GM08714 (cell line): ENCODE measurements around the gene XPR1.

Experiments
- H3K4me3 ChIP-seq: fragments of 200-500 bp; sonication (Bioruptor generic); 2 replicates; pipeline ENCODE4 v1.5.1; 2014; ENCODE audit warnings: mild to moderate bottlenecking, low read length, inconsistent platforms
- ZNF274 ChIP-seq: IDR thresholded peaks from 2 replicates; pipeline ENCODE4 v1.6.1; 2012; ENCODE audit warnings: mild to moderate bottlenecking, low read depth, low read length

The XPR1 gene

DNA sequence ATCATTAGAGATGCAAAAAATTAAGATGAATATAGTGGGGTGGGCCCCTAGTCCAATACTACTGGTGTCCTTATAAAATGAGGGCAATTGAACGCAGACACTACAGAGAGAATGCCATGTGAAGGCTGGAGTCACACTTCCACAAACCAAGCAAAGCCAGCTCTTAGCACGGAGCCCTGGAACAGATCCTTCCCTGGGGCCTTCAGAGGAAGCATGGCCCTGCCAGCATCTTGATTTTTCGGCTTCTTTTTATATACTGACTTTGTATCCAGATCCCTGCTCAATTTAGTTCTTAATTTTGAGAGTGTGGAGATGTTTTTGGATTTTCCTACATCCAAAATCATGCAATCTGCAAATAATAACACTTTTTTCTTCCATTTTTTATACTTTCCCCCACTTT, 270.7 kb downstream of the XPR1 start:
- no peak for TF ChIP-seq ZNF274
- H3K4me3 ChIP-seq: no peak overlapping the region

DNA sequence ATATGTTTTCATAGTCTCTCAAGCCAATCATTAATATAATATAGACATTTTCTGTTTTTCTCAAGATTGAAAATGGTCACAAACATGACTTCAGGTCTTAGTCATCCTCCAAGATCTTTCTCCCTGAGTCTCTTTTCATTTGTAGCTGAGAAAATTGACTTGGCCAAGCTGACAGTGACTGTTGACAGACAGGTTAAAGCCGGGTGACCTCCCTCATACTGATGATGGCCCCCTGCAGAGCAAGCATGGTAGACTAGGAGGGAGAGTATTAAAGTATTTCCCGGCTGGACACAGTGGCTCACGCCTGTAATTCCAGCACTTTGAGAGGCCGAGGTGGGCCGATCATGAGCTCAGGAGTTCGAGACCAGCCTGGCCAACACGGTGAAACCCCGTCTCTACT, 274.1 kb downstream of the XPR1 start:
- H3K4me3 ChIP-seq: no peak overlapping the region
- TF ChIP-seq ZNF274: no peak

DNA sequence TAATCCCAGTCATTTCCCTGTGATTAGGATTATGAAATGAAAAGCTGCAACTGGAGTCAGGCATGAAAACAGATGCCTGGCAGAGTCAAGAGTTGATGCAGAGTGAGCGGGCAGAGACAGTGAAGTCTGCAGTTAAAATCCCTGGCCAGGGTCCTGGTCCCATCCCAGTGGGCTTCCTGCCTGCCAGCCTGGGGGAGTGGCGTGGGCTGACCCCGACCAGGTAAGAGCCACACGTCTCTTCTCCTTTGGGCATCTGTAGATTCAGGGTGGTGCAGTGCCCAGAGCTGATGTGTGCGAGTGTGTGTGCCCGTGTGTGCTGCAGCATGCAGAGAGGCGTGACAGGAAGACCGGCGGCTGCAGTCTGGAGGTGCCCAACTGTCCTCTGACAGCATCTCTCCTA, 274.7 kb downstream of the XPR1 start:
- TF ChIP-seq ZNF274: no peak
- H3K4me3 ChIP-seq: no peak overlapping the region

DNA sequence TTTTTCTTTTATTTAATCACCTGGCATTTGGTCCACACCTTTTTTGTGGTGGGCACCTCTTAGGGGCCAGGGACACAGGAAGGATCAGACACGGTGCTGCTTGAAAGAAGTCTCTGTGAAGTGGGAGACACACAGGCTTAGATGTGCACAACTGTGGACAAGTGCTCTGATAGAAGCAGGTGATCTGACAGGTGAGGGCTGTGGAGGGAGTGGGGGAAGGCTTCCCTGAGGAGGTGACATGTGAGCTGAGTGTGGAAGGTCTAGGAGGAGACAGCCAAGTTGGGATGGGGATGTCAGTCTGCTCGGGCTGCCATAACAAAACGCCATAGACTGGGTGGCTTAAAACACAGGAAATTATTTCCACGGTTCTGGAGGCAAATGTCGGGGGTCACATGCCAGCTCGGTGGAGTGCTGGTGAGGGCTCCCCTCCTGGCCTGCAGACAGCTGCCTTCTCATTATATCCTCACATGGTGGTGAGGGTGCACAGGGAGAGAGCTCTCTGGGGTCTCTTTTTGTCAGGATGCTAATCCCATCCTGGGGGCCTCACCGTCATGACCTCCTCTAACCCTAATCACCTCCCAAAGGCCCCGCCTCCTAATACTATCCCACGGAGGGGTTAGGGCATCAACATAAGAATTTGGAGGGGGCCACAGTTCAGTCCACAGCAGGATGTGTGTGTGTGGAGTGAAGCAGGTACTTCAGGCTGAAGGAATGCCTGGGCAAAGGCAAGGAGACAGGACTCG, 275.7 kb downstream of the XPR1 start:
- H3K4me3 ChIP-seq: no peak overlapping the region
- no peak for TF ChIP-seq ZNF274

DNA sequence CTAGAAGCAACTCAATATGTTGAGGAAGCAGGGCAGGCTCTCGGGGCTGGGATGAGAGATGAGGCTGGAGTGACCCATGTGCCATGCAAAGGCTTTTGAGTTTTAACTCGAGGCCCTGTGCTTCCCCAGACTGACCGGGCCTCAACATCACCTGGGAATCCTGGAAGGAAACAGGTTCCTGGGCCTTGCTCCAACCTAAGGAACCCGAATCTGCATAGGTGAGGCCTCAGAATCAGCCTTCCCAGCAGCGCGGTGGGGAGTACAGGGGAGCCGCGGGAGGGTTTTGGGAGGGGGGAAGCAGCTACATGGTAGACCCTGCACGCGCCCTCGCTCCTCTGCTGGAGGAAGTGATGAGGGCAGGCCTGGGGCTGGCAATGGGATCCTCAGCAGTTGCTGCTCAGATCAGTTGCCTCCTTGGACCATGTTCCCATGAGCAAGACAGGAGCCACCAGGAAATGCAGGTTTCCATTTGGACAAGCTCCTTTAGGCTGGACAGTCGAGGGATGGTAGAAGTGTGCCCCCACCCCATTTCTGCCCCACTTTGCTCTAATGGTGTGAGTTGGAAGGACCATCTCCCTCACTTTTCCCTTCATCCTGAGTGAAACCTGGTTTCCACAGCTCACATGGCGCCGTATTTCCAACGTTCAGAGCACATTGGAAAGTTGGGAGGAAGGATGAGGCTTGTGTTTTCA, 276.4 kb downstream of the XPR1 start:
- no peak for TF ChIP-seq ZNF274
- peak overlapping the region; percentile 60; the same call in 1 of the 2 replicates for H3K4me3 ChIP-seq

DNA sequence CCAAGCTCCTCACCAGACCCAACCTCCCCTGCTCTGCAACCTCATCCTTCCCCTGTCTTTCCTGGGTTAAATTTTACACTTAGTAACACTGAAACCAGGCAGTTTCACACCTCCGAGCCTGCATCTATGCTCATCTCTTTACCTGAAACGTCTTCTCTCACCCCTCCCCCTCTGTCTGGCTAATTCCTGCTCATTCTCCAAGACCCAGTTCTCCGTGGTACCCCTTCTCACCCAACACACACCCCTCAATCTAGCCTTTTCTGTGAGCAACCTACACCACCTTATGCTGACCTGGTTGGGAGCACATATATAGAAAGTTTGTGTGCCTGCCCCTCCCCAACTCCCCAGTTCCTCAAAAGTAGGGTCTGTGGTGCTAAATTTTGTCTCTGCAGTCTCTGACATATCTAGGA, 277.2 kb downstream of the XPR1 start:
- no peak for TF ChIP-seq ZNF274
- H3K4me3 ChIP-seq: peak overlapping the region; percentile 60; the same call in 1 of the 2 replicates

DNA sequence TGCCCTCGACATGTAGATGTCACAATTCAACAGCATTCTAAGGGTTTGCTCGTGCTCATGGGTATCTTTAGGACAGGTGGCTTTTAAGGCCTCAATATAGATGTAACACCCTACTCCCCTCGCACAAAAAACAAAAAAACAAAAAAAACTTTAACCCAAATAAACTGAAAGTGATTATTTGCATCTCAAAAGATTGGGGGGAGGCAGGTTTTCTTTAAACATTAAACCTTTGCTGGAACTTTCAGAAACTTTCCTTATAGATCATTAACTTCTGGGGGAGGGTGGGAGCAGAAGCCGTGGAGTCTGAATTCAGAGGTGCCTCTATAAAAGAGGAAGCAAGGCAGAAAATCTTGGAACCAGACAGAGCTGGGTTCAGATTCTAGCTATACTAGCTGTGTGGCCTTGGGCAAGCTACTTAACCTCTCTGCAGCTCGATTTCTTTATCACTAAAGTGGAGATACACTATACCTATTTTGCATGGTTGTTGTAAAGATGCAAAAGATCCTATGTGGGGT, 277.7 kb downstream of the XPR1 start:
- no peak for TF ChIP-seq ZNF274
- peak overlapping the region; percentile 60; the same call in 1 of the 2 replicates for H3K4me3 ChIP-seq

DNA sequence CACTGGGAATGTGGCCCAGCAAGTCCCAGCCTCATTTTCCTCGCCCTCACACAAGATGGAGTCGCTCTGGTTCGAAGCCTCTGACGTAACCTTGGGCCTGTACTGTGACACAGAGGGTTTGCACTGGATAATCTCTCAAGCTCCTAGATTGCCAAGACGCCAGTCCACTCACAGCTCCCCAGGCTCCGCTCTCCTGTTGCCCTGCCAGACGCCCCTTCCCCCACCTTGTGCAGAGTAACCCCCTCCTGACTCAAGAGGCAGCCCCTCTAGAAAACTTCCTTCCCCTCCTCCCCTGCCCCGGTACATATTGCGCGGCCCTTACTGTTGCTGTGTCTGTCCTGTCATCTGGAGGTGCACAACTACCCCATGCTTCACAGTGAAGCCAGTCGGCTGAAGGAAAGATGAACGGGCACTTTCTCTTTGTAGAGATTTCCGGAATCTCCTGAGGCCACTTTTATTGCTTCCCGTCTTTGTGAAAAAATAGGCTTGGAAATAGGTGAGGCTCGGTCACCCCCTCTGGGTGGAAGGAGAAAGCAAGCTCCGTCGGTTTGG, 279.9 kb downstream of the XPR1 start:
- peak overlapping the region; percentile 65; the same call in 1 of the 2 replicates for H3K4me3 ChIP-seq
- no peak for TF ChIP-seq ZNF274

DNA sequence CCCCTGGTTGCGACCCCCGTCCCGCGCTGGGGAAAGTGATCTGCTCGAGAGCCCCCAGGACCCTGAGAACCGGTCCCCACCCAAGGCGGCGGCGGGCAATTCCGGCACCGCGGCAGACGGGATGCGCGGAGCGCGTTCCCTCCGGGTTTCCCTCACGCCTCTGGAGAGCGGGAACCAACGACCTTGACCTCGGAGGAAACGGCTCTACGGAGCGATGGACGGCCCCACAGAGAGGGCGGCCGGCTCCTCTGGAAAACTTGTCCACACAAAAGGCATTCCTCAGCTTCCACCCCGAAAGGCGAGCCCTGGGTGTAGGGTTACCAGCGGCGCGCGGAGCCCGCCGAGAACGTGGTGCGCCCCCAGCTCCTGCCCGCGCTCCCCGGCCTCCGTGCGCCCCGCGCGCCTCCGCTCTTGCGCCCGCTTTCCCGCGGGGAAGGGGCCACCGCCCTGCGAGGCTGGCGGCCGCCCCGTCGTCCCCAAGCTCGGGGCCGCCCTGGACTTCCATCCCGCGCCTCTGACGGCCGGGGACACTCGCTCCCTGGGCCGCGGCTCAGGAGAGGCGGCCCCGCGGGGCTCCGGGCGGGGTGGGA, 280.5 kb downstream of the XPR1 start:
- no peak for TF ChIP-seq ZNF274
- peak overlapping the region; percentile 65; the same call in 1 of the 2 replicates for H3K4me3 ChIP-seq

DNA sequence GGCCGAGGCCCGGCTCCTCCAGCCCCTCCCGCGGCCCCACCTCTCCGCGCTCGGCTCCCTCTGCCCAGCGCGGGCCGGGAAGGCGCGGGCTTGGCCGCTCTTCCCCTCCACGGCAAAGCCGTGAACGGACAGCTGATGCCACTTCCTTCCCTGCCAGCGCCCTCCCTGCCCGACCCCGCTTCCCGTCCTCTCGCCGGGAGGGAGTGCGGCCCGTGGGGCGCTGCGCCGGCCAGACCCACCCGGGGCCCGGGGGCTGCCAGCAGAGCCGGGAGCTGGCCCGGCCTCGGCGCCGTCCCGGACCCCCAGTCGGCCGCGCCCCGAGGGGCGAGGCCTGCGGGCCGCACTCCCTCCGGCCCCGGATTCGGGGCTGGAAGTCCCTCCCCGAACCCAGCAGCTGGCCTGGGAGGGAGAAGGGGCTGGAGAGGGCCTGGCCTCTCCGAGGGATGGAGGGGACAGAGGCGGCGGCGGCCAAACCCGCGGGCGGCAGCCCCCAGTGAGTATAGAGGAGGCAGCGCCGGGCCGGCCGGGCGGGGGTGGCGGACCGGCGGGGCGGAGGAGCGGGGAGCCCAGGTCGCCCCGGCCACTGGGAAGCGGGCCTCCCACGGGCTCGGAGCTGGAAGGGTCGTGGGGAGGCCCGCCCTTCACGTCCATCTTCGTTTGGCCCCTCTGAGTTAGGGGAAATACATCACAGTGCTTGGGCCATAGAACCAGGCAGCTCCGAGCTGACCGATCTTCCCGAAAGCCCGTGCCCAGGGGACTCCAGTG, 281.2 kb downstream of the XPR1 start, which contains the start of gene KIAA1614:
Gene KIAA1614, plus strand, starts transcription at position 97 of the 765 bp plus-strand sequence. Its CDS starts 347 bp downstream, at position 444.
- peak within 1 kb of the TSS; percentile 65; the same call in 1 of the 2 replicates for H3K4me3 ChIP-seq
- no peak for TF ChIP-seq ZNF274

DNA sequence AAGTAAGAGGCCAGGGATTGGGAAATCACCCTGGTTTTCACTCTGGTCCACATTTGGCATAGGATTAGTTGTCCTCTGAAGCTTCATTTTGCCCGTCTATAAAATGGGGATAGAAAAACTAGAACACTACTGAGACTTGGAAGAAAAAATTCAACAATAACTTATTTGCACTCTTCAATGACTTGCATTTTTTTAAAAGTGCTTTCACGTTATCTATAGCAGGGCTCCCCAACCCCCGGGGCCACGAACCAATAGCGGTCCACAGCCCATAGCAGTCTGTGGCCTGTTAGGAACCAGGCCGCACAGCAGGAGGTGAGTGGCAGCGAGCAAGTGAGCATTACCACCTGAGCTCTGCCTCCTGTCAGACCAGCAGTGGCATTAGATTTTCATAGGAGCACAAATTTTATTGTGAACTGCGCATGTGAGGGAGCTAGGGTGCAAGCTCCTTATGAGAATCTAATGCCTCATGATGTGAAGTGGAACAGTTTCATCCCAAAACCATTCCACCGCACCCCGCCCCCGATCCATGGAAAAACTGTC, 283.7 kb downstream of the XPR1 start:
- H3K4me3 ChIP-seq: no peak overlapping the region
- TF ChIP-seq ZNF274: no peak

DNA sequence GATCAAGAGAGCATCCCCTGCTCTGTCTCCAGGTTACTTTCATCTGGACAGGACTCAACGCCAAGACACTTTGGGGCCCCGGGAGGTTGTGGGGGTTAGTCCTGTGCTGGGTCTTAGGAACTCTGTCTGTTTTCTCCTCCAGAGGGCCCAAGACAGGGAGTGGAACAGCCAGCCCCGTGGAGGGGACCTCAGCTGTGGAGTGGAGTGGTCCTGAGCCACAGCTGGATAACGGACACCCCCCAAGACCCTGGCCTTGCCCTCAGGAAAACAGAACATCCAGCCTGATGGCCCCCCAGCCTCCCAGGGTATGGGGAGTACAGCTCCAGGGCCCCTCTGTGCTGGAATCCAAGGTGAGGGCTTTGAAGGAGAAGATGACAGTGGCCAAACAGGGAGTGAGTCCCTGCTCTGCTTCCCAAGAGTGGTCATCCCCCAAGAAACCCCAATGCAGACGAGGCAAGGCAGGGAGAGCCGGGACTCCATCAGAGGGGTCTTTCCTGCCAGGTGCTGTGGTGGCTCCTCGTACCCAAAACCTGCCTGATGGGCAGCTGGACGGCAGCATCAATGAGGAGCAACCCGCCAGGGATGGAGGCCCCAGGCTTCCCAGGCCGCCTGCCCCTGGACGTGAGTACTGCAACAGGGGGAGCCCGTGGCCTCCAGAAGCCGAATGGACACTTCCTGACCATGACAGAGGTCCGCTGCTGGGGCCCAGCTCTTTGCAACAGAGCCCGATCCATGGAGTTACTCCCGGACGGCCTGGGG, 284.4 kb downstream of the XPR1 start:
- no peak for TF ChIP-seq ZNF274
- H3K4me3 ChIP-seq: no peak overlapping the region

DNA sequence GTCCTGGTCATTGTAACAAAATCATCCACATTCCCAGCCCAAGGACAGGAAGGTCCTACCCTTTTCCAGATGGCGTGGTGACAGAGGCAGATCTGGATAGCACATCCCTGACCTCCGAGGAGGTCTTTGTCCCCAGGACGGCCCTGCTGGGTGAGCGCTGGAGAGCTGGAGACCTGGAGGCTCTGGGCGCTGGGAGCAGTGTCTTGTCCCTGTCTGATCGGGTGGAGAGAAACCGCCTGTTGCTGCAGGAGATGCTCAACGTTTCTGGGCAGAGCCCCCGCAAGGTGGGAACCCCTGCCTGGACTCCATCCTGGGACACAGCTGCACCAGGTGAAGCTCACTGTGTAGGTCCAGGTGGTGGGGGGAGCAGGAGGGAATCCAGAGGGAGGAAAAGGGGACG, 284.9 kb downstream of the XPR1 start:
- no peak for TF ChIP-seq ZNF274
- H3K4me3 ChIP-seq: no peak overlapping the region
